ENCODE results near the gene SOX10. TPM values are rescaled to one million over a fixed set of nuclear protein-coding genes. Genes with fewer than 3 reads are reported as not detected.
A peak's percentile ranks its signal among the peaks of the same experiment; 100 is the strongest.

SOX10 gene
- total and polyA plus RNA-seq, 2 of the 13 experiments (the other 11 are each of a cell fraction or from before 2014, with no cell fraction given), result not detected

DNA sequence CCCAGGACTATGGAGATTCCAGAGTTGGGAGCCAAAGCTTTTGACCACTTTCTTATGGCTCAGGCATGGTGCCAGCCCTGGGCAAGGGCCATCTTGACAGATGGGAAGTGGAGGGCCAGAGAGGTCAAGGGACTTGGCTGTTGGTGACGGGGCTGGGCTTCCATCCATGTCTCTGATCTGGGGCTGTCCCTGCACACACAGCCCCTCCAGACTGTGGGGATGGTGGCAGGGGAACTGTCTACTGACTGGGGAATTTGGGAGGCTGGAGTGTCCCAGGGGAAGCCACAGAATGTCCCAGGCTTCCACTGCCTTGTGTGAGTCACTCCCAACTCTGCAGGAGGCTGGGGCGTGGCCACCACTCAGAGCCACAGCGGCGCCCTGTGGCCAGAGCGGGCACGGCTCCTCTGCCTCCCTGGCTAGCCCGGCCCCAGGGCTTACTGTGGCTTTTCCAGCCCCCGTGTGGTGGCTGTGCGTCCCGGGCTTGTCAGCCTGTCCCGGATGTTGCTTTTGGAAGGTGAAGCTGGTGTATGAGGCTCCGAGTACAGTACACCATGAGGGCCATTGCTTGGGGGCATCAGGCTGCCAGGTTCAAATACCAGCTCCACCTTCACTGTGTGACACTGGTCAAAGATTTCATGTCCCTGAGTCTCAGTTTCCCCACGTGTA lies 50.5 kb downstream of the SOX10 start (continued):
- TF ChIP-seq CHD2 (IDR thresholded peaks at IDR 0.05; ENCODE audit: low read depth, low read length) (no peak), KAT7 (CRISPR knock-in tag; IDR thresholded peaks at IDR 0.05; ENCODE audit: borderline replicate concordance) (0 out of 2 replicates have a peak, but pooled peaks have one; percentile 34), ZNF234 (CRISPR knock-in tag; conservative IDR thresholded peaks at IDR 0.05) (no peak), POLR2A (IDR thresholded peaks at IDR 0.05; ENCODE audit: insufficient read depth in 1 of 2, low read depth in 2 of 2, low read length in 2 of 2) (no peak), ZNF616 (CRISPR knock-in tag; IDR thresholded peaks at IDR 0.05; ENCODE audit: low read depth) (no peak), KMT2A (CRISPR knock-in tag; IDR thresholded peaks at IDR 0.05) (peak; percentile 27; the same call in 1 of the 2 replicates), ZNF839 (CRISPR knock-in tag; IDR thresholded peaks at IDR 0.05; ENCODE audit: borderline replicate concordance) (no peak), ZNF792 (CRISPR knock-in tag; IDR thresholded peaks at IDR 0.05) (0 out of 2 replicates have a peak, but pooled peaks have one; percentile 48), ZNF644 (CRISPR knock-in tag; IDR thresholded peaks at IDR 0.05; ENCODE audit: low read depth) (no peak), ZNF589 (CRISPR knock-in tag; conservative IDR thresholded peaks at IDR 0.05) (no peak), ZNF75D (CRISPR knock-in tag; IDR thresholded peaks at IDR 0.05; ENCODE audit: borderline replicate concordance) (no peak), SRF (IDR thresholded peaks at IDR 0.05; ENCODE audit: low read depth, low read length) (no peak)
- TF ChIP-seq, protein P1, sequence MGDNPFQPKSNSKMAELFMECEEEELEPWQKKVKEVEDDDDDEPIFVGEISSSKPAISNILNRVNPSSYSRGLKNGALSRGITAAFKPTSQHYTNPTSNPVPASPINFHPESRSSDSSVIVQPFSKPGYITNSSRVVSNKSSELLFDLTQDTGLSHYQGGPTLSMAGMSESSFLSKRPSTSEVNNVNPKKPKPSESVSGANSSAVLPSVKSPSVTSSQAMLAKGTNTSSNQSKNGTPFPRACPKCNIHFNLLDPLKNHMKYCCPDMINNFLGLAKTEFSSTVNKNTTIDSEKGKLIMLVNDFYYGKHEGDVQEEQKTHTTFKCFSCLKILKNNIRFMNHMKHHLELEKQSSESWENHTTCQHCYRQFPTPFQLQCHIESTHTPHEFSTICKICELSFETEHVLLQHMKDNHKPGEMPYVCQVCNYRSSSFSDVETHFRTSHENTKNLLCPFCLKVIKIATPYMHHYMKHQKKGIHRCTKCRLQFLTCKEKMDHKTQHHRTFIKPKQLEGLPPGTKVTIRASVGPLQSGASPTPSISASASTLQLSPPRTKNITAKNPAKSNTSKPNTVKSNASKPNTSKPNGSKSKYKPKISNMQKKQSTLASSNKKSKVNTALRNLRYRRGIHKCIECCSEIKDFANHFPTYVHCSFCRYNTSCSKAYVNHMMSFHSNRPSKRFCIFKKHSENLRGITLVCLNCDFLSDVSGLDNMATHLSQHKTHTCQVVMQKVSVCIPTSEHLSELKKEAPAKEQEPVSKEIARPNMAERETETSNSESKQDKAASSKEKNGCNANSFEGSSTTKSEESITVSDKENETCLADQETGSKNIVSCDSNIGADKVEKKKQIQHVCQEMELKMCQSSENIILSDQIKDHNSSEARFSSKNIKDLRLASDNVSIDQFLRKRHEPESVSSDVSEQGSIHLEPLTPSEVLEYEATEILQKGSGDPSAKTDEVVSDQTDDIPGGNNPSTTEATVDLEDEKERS (CRISPR knock-in tag; IDR thresholded peaks at IDR 0.05), result no peak
- TF ChIP-seq, protein P2, sequence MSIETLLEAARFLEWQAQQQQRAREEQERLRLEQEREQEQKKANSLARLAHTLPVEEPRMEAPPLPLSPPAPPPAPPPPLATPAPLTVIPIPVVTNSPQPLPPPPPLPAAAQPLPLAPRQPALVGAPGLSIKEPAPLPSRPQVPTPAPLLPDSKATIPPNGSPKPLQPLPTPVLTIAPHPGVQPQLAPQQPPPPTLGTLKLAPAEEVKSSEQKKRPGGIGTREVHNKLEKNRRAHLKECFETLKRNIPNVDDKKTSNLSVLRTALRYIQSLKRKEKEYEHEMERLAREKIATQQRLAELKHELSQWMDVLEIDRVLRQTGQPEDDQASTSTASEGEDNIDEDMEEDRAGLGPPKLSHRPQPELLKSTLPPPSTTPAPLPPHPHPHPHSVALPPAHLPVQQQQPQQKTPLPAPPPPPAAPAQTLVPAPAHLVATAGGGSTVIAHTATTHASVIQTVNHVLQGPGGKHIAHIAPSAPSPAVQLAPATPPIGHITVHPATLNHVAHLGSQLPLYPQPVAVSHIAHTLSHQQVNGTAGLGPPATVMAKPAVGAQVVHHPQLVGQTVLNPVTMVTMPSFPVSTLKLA (IDR thresholded peaks at IDR 0.05), result no peak
- TF ChIP-seq, protein P3, sequence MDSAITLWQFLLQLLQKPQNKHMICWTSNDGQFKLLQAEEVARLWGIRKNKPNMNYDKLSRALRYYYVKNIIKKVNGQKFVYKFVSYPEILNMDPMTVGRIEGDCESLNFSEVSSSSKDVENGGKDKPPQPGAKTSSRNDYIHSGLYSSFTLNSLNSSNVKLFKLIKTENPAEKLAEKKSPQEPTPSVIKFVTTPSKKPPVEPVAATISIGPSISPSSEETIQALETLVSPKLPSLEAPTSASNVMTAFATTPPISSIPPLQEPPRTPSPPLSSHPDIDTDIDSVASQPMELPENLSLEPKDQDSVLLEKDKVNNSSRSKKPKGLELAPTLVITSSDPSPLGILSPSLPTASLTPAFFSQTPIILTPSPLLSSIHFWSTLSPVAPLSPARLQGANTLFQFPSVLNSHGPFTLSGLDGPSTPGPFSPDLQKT (CRISPR knock-in tag; IDR thresholded peaks at IDR 0.05; ENCODE audit: borderline replicate concordance), result no peak
- TF ChIP-seq, protein P4, sequence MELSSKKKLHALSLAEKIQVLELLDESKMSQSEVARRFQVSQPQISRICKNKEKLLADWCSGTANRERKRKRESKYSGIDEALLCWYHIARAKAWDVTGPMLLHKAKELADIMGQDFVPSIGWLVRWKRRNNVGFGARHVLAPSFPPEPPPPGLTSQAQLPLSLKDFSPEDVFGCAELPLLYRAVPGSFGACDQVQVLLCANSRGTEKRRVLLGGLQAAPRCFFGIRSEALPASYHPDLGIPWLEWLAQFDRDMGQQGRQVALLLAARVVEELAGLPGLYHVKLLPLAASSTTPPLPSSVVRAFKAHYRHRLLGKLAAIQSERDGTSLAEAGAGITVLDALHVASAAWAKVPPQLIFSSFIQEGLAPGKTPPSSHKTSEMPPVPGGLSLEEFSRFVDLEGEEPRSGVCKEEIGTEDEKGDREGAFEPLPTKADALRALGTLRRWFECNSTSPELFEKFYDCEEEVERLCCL (CRISPR knock-in tag; IDR thresholded peaks at IDR 0.05; ENCODE audit: borderline replicate concordance), result no peak
- TF ChIP-seq, protein P5, sequence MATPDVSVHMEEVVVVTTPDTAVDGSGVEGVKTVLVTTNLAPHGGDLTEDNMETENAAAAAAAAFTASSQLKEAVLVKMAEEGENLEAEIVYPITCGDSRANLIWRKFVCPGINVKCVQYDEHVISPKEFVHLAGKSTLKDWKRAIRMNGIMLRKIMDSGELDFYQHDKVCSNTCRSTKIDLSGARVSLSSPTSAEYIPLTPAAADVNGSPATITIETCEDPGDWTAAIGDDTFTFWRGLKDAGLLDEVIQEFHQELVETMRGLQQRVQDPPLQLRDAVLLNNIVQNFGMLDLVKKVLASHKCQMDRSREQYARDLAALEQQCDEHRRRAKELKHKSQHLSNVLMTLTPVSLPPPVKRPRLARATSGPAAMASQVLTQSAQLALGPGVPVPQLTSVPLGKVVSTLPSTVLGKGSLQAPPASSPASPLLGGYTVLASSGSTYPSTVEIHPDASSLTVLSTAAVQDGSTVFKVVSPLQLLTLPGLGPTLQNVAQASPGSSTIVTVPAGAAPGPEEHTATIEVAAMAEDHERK (CRISPR knock-in tag; IDR thresholded peaks at IDR 0.05; ENCODE audit: low read depth), result no peak
- TF ChIP-seq, protein P6, sequence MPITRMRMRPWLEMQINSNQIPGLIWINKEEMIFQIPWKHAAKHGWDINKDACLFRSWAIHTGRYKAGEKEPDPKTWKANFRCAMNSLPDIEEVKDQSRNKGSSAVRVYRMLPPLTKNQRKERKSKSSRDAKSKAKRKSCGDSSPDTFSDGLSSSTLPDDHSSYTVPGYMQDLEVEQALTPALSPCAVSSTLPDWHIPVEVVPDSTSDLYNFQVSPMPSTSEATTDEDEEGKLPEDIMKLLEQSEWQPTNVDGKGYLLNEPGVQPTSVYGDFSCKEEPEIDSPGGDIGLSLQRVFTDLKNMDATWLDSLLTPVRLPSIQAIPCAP (CRISPR knock-in tag; IDR thresholded peaks at IDR 0.05; ENCODE audit: low read depth), result no peak

All from HepG2 (cell line).